ENCODE measurements around the gene FUCA2.

FUCA2 gene, protein sequence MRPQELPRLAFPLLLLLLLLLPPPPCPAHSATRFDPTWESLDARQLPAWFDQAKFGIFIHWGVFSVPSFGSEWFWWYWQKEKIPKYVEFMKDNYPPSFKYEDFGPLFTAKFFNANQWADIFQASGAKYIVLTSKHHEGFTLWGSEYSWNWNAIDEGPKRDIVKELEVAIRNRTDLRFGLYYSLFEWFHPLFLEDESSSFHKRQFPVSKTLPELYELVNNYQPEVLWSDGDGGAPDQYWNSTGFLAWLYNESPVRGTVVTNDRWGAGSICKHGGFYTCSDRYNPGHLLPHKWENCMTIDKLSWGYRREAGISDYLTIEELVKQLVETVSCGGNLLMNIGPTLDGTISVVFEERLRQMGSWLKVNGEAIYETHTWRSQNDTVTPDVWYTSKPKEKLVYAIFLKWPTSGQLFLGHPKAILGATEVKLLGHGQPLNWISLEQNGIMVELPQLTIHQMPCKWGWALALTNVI

DNA sequence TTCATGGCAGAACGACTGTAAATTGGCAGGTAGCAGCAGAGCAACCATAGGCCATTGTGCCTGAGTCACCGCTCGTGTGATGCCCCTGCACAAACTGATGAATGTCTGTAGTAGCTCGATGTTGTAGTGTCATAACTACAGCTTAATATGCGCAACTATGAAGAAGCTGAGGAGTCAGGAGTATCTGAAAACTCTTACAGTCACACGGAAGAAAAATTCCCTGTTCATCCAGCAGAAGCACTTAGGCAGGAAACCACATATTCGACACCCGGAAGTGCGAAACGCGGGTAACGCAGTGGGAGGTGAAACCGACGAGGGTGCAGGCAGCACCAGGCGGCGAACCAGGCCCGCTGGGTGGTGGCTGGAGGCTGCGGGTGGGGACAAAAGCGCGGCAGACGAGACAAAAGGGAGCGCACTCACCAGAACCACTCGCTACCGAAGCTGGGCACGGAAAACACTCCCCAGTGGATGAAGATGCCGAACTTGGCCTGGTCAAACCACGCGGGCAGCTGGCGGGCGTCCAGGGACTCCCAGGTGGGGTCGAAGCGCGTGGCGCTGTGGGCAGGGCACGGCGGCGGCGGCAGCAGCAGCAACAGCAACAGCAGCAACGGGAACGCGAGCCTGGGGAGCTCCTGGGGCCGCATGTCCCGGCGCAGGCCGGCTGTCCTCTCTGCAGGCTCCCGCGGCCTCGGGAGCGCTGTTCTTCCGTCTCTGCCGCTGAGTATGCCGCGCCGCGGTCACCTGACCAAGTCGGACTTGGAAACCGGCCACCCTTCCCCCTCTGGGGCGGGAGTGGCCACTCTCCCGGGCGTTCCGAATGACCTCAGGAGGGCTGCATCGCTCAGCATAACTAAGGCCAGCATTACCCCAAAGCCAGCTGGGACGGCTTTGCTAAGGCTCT, at the start of gene FUCA2:
TSS of gene FUCA2 (minus strand) at position 730 of the 901 bp plus-strand sequence. CDS start at position 644, 86 bp downstream.
- DNase-seq (ENCODE audit: low spot score): peak; percentile 80

DNA sequence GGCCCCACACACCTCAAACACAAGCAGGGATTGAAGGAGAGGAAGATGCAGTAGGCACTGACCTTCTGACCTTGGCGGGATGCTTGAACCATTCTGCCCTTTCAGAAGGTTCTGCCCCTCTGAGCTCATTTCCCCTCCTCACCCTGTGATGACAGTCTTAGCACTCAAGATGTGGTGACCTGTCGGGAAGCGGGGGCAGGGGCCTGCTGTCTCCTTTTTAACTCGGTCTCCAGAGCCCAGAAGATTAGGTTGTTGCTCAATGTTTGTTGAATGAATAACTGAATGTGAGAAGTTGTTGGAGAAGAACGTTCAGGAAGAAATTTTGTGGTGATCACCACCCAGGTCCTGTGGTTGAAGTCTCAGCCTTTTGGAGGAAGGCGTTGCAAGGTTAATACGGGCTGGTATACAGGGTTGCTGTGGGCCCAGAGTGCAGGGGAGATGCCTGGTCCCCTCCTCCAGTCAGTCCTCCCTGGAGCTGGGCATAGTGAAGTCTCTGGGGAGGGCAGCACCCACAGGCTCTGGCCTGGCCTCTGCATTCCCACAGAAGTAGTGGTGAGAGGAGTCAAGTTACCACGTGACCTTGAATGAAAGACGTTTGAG, 49.7 kb upstream of the FUCA2 start:
- no peak for DNase-seq (ENCODE audit: low spot score)

DNA sequence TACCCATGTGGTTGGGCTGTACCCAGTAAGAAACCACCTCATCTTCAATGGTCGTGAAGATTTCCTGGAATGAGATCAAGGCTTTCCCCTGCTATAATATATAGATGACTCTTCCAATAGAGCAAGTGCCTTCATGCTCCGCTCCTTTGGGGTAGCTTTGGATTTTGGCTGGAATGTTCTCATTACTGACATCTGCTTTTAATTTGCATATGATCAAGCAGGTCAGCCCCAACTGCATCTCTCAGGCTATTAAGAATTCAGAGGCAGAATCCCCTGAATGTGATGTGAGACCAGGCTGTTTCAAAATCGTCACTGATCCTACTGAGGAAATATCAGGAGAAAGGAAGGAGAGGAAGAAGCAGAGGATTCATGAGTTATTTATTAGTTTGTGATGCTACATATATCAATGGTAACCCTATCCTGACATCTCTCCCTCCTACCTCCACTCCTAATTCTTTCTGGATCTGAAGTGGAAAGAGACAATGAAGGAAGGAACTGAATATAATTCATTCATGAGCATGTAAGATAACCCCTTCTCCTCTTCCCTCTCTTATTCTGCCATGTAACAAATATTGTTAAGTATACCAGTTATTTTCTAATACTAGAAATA, 47.6 kb upstream of the FUCA2 start:
- no peak for DNase-seq (ENCODE audit: low spot score)

DNA sequence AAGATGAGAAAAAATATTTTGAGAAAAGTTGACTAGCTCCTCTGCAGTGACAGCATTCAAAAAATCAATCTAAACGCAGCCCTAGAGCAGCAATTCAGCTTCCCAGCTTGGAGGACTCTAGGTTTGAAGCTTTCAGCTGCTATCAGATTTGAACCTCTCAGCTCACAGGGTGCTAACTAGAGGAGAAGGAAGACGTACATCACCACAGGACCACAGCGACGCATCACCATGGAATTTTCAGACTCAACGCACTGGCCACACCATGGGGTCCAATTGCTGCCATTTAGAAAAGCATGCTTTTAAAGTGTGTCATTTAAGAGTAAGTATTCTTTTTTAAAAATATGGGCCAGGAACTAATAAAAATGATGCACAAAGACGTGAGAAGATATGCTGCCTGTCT, 45.0 kb upstream of the FUCA2 start:
- no peak for DNase-seq (ENCODE audit: low spot score)

DNA sequence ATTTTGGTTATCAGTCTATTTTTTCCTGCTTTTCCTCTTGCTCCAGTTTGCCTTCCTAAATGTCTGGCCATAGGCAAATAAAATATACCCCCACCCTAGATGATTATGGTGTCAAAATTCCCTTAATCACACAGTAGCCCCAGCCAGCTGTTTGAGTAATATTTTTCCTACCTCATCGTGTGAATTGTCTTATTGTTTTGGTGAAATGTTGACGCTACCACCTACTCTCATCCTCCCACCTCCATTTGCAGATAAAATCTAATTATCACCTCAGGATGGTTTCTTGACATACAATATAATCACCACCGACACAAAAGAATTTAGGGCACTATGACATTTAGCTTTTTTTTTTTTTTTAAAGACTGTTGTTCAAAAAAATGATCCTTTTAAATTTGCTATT, 44.1 kb upstream of the FUCA2 start:
- no peak for DNase-seq (ENCODE audit: low spot score)

DNA sequence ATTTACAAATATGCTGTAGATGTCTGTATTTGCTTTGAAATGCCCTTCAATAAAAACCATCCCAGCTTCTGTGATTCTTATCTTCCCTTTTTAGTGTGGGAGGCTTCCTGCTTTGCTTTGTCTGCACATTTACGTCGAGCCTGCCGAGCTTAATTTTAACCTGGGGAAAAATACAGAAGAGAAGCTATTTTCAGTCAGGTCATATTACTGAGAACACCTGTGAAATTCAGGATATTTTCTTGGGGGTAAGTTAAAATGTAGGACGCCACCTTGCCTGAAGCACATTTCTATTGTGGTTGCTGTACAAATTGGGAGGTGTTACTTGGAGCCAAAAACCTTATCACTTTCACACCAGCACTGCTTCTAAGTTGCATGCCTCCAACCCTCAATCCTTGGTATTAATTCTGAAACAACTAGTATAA, 43.6 kb upstream of the FUCA2 start:
- DNase-seq (ENCODE audit: low spot score): no peak

DNA sequence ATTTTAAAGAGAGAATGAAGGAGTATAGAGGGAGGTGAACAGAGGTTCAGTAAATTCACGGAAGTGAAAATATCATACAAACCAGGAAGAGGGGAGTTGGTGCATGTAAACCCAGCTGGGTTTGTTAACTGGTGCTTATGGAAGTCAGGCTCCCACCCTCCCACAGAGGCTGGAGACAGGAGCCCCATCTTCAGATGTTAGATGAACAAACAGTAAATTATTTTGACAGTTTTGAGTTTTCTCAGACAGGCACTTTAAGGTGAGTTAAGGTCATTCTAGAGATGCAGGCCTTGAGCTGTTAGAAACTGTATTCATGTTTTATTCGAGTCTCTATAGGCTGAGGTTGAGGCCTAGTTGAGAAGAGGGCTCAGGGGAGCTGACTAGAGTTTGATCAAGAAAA, 41.8 kb upstream of the FUCA2 start:
- DNase-seq (ENCODE audit: low spot score): no peak

DNA sequence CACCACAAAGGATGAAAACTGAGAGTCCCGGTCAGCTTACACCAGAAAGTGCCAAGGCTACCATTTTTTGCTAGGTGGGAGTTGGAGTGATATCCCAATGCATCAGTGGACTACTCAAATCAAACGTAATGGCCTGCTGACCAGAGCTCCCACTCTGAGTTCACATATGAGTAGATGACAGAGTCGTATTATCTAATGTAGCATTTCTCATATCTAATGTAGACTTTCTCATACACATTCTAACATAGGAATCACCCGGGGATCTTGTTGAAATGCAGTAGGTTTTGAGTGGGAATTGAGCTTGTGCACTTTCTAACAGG, 38.4 kb upstream of the FUCA2 start:
- DNase-seq (ENCODE audit: low spot score): no peak

DNA sequence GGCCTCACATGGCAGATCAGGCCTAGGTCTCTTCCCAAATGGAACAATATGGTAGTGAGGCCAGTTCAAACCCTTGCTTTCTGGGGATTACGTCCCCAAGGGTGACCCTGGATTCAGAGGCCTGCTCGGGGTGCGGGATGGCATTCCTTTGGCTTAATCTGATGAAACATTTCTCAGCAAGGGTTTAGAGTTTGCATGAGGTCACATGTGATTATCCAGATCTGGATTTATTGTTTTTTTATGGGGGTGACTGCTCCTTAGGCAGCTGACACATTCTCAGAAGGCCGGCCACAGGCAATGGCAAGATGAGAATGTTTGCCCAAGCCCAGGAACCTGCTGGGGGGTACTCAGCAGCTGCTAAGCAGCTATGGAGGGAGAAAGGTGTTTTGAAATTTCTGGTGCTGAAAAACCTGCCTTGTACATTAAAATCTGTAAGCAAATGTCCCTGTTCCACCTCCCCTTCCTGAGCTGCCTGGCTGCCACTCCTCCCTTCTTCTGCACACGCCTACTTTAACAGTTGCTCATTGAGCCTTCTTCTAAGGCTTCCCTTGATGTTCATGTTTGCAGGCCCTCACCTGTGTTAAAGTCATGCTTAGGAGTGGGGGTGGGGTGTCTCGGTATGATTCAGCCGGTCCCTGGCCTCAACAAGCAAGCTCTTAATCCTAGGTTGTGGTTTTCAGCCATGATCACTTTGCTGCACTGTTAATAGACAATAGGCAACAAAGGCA, 37.9 kb upstream of the FUCA2 start:
- no peak for DNase-seq (ENCODE audit: low spot score)

DNA sequence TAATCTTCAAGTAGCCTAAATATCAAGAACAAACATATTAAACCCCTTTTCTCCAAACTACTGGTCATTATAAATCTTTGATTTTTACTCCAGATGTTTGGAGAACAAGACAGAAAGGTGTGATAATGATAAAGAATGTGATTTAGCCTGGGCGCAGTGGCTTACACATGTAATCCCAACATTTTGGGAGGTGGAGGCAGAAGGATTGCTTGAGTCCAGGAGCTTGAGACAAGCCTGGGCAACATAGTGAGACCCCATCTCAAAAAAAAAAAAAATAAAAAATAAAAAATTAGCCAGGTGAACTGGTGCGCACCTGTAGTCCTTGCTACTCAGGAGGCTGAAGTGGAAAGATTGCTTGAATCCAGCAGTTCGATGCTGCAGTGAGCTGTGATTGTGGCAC, 35.1 kb upstream of the FUCA2 start:
- no peak for DNase-seq (ENCODE audit: low spot score)

DNA sequence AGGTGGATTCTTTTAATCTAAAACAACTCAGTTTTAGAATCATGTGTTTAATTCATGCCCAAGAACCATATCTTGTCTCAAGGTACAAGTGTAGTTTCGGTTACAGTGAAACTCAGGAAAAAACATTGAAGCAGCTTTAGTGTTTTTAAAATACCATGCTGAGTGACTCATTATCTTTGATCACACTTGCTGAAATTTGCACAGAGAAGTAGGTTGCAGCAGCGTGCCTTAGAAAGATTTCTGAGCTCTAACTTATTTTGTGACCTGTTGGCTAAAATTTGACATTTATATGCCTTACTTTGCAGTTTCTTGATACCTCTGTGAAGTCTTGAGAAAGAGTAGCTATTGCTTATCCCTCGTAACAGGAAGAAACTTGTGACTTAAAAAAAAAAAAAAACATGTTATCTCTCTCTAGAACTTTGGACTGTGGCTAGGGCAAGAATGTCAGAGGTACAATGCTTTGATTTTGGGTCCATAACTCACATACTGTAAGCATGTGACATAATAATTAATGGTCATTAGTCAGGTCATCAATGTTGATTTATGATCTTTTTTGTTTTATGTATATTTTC, 34.5 kb upstream of the FUCA2 start:
- DNase-seq (ENCODE audit: low spot score): no peak

DNA sequence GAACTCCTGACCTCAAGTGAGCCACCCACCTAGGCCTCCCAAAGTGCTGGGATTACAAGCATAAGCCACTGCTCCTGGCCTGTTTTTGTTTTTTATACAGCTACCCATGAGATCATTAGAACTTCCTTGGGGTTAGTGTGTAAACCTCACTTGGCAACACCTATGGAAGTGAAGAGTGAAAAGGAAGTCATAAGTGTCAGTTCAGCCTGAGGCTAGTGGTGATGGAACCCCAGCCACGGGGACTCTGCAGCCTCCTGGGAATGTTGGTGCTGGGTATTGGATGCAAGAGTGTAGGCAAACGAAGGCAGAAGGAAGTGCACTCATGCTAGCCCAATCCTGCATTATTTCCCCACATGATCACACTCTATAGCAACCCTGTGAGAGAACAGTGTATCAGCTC, 33.6 kb upstream of the FUCA2 start:
- no peak for DNase-seq (ENCODE audit: low spot score)

DNA sequence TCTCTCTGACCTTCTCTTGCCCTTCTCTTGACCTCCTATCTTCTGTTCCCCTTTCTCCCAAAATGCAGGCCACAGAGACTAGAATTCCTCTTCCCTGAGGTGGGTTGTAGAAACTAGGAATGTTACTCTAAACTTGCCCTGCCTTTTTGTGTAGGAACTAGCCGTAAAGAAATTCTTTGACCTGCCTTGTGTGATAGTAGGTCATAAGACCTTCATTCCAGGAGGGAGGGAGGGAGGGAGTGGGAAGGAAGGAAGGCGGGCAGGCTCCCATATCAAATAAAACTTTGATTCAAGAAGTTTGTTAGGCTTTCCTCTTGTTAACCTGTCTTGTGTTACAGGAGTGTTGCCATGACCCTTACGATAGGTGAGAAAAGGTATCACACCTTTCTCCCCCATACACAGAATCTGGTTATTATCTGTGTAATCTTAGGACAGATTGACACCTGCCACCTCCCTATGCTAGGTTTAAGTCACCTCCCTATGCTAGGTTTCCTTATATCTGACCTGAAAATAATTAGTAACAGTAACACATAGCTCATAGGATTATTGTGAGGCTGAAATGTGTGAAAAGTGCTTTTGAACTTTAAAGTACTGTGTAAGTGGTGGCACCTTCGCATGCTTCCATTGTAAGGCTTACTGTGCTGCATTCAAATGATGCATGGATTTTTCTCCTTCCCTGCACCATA, 32.6 kb upstream of the FUCA2 start:
- DNase-seq (ENCODE audit: low spot score): no peak

DNA sequence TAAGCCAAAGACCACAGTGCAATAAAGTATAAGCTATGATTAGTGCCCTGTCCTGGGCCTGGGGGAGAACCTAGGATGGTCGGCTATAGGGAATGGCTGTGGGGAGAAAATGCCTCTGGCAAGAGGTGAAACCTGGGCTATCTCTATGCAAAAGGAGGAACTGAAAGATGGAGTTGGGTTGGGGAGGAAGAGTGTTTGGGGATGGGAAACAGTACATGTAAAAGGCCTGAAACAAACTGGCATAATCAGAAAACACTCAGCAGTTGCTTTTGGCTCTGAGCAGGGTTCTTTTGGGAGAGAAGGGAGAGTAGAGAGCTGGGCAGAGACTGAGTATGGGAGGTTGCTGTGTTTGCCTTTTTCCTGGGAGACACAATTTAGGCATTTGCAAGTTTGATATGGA, 31.9 kb upstream of the FUCA2 start:
- DNase-seq (ENCODE audit: low spot score): no peak

DNA sequence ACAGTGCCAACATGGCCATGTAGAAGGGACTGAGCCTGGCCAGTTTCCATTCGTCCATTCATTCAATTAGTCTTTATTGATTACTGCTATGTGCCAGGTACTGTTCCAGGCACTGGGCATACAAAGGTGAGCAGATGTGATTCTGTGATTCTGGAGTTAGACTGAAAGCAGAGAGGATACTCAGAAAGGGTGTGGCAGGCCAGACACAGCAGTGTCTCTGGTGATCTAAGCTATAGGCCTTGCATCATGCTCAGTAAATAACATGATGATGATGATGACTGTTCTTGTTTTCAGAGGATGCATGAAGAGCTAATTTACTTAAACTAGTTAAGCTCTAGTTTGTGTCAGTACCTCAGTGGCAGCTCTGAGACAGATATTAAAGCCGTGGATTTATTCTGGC, 31.4 kb upstream of the FUCA2 start:
- no peak for DNase-seq (ENCODE audit: low spot score)

DNA sequence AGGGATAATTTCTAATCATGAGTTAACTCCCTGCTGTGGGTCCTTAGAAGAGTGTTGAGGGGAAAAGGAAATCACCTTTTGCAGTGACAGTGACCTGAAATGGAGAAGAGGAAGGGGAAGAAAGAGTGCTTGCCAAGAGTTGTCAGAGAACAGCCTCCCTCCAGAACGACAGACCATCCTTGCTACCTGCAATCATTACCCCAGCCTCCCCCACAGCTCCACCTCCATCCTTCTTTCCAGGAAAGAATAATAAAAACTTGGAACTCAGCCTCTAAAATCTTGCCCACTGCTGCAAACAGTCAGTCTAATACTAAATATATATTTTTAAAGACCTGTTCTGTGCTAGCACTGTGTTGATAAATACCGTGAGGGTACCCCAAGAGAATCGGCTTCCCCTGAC, 28.7 kb upstream of the FUCA2 start:
- no peak for DNase-seq (ENCODE audit: low spot score)

DNA sequence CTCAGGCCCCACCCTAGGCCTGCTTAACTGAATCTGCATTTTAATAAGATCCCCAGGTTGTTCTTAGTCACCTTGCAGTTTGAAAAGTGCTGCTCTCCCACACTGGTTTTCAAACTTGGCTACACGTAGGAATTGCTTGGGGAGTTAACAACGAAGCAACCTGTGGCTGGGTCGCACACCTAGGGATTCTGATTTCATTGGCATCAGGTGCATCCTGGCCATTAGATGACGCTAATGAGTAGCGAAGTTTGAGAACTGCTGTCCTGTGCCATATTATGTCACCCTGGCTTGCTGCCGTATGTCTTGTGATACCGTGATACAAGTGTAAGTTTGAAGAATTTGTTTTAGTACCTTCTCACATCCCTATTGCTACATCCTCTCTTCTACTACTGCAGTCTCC, 28.2 kb upstream of the FUCA2 start:
- DNase-seq (ENCODE audit: low spot score): no peak

DNA sequence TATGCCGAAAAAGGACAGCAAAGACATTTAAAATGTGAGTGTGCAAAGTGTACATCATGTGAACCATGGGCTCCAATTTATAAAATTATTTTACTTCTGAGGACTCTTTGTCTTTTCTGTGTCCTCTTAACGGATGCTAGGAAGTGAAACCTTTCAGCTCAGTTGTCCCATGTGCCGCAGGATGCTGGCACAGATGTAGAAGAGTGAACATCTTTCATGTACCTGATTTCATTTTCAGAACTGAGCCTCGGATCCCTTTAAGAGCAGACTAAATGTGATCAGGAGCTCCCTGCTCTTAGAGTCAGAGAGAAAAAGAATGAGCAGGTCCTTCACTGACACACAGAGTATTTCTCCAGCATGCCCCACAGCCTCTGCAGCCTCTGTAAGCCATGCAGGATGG, 27.6 kb upstream of the FUCA2 start:
- no peak for DNase-seq (ENCODE audit: low spot score)

DNA sequence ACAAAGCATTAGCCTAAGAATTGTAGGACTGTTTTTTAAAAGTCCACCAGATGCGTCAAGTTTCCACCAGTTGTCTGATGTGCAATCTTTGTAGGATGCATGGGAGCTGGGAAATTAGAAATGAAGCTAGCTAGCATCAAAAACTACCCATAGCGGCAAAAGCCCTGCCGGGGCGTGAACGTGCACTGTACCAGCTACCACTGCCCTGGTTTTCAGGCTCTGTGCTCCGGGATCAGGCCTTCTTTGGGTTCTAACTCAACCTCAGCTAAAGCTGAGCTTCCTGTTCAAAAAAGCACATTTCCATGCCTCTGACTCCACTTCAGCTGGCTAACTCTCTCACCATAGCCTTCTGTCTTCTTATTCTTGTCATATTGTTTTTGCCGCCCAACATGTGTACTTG, 26.9 kb upstream of the FUCA2 start:
- DNase-seq (ENCODE audit: low spot score): no peak

DNA sequence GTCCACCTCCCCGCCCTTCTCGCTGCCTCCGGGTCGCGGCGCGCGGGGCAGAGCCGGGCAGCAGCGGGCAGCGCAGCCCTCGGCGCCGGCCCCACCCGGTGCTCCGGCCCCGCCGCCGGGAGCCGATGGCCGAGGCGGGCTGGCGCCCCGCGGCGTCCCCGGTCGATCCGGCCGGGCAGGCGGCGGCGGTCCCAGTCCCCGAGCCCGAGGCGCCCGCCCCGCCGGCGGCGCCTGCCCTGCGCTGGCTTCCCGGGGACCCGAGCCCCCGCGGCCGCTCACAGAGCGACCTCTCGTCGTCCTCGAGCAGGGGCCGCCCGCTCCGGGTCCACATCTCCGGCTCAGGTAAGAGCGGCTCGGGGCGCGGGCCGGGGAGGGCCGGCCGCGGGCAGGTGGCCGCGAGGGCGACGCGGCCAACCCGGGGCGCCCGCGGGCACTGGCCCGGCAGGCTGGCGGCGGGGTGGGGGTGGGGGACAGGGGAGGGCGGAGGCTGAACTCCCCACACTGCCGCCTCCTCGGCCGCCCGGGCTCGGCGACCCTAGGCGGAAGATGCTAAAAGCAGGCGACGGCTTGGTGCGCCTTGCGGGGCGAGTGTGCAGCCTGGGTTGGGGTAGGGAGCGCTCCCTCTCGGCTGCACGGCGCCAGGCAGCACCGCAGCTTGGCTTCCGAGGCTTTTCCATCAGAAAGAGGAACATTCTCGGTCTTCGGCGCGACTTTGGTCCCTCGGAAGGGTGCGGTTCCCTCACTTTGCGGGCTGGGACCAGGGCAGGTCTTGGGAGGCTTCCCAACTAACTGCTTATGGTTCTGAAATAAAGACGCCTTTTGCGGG, 25.6 kb upstream of the FUCA2 start:
- DNase-seq (ENCODE audit: low spot score): no peak

All from putamen (tissue), 1 donor.